Occipital lobe (tissue), 2 donors: Measurements from ENCODE around the gene DEFB123. TPM values are rescaled to one million over a fixed set of nuclear protein-coding genes. Genes with fewer than 3 reads are reported as not detected.

Experiments used
- DNase-seq: peaks from one replicate; lab custom pipeline; 2025; lab: John Stamatoyannopoulos, UW
- total RNA-seq: library from RNA; depleted of rRNA; stranded (reverse); fragments of >200 nt; gene quantifications from one replicate; pipeline ENCODE4 v1.2.3, GENCODE V29; 2014

DEFB123 gene
- total RNA-seq, 1 donor from 2014 or later = not detected

DNA sequence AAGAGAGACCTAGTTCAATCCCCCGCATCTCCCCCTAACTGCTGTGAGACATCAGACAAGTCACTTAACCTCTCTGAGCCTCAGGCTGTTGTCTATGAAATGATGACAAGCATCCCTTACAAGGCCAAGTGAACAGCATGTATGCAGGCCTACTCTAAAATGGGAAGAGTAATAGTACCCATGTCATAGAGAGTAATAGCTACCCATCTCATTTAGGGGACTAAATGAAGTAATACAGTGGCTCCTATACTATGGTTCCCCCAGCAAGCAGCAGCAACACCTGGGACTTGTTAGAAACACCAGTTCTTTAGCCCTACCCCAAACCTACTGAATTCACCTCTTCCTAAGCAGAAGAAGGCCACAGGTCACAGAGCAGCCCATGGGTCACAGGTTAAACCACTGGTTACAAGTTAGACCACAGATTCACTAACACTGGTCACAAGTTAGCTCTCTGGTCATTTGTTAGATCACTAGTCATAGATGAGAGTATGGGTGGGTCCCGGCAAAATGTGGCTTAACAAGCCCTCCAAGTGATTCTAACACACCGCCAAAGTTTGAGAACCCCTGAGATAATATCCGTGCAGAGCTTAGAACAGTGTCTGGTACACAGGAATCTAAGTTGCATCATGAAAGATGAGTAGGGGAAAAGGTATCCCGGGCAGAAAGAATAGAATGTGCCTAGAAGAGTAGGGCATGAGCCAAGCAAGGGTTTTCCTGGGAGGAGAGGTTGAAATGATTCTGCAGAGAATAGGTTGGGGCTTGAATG lies 33.1 kb downstream of the DEFB123 start:
- DNase-seq = no peak

DNA sequence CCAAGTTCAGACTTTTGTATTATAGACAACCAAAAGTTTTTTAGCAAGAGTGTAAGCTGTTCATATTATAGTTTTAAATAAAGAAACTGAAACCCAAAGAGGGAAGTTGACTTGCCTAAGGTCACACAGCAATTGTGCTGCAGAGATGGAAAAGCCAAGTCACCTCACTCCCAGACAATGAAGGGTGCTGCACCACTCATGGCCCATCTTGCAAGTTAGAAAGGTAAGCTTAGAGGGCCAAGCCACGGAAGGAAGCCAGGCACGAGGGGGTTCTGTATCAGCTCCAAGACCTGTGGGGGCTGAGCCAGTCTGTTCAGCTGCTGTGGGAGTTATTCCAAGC lies 33.6 kb downstream of the DEFB123 start:
- DNase-seq = no peak

DNA sequence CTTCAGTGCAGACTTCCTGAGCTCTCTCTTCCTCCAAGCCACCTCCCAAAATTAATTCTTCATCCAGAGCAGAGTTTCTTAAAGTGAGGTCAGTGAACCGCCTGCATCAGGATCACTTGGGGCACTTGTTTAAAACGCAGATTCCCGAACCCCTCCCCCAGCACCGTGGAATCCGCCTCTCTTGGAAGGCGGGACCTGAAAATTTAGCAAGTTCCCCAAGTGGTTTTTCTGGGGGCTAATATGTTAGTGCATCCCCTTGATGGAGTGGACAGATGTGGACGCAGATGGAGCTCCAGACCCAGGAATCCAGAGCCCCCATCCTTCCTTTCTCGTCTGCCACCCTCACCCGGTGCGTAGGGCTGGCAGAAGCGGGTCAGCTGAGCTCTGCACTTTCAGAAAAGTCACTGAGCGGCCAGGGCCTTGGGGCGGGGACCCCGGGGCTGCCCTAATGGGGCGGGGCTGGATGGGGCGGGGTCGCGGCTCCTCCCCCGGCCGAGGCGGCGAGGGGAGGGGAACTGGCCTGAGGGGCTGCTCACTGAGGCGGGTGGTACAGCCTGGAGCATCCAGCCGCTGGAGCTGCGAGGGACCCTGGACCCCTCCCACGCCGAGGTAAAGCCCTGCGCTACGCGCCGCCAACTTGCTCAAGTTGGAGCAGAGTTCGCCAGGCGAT lies 34.5 kb downstream of the DEFB123 start, which contains the start of the genes DEFB124 and REM1:
DEFB124 (minus strand) TSS at position 370 of the 670 bp plus-strand sequence. CDS start 2,114 bp downstream, outside the sequence.
REM1 (plus strand) TSS at position 531 of the 670 bp plus-strand sequence. CDS start 1,158 bp downstream, outside the sequence.
- DNase-seq = no peak

DNA sequence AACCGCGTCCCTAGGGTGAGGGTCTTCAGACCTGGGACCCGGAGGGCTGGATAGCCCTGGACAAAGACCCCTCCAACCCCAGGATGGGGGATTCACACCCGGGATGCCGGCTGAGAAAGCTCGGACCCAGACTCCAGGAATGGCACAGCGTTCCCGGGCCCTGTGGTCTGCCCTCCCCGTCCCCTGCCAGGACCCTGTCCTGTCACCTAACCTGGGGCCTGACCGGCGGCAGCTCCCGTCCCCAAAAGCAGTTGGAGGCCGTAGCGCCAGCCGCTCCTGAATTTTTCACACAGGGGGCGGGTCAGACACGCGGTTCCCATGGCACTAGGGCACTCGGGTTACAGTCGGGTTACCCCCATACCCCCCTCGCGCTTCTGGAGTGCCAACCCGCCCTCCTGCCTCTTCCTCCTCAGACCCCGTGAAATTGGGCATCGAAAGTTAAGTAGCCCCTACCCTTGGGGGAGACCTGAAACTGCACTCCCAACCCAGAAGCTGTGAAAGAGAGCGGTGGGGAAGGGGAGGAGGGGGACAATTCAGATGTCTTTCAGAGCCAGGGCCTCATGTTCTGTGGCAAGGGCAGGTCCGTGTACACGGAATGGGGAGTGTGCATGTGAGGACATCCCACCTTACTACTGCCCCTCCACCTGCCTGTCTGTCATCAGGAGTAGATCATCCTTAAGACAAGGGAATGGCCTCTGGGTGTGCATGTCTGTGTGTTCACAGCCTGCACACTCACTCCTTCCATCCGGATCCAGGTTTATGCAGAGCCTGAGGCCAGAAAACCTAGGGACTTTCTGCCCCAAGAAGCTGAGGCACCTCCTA lies 35.3 kb downstream of the DEFB123 start:
- no peak for DNase-seq

DNA sequence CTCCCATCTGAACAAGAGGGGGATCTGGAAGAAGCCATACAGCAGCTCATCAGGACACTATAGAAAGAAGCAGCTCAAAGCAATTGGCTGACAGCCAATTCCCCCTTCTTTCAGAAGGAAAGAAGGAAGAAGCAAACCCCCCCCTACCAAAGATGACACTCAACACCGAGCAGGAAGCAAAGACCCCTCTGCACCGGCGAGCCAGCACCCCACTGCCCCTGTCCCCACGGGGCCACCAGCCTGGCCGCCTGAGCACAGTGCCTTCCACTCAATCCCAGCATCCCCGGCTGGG lies 35.8 kb downstream of the DEFB123 start:
- DNase-seq = no peak

DNA sequence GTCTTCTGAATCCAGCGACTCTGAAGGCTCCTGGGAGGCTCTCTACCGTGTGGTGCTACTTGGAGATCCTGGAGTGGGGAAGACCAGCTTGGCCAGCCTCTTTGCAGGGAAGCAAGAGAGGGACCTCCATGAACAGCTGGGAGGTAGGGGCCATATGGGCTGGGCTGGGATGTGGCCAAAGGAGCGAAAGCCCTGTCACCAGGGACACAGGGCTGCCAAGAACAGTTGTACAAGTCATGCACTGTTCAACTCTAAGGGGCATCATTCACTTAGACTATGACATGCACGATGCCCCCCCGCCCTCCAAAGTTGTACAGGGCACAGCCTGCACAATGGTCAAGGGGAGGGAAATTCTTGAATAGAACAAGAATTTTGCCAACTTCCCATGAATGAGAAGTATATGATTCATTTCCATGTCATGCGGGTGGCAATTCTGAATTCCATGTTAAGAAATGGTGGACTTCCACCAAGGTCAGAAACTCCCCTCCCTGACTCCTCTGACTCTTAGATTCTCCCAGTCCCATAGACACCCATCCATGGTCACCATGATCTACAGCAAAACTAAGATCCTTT lies 36.3 kb downstream of the DEFB123 start:
- no peak for DNase-seq

DNA sequence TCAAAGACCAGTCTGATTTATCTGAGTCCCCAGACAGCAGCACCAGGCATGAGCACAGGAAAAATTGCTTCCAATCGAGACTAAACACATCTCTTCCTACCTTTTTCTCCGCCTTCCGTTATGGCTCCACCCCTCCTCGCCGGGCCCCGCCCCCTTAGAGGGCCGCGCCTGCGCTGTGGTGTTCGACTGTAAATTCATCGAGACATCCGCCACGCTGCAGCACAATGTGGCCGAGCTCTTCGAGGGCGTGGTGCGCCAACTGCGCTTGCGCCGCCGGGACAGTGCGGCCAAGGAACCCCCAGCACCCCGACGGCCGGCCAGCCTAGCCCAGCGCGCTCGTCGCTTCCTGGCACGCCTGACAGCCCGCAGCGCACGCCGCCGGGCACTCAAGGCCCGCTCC lies 43.6 kb downstream of the DEFB123 start:
- no peak for DNase-seq

DNA sequence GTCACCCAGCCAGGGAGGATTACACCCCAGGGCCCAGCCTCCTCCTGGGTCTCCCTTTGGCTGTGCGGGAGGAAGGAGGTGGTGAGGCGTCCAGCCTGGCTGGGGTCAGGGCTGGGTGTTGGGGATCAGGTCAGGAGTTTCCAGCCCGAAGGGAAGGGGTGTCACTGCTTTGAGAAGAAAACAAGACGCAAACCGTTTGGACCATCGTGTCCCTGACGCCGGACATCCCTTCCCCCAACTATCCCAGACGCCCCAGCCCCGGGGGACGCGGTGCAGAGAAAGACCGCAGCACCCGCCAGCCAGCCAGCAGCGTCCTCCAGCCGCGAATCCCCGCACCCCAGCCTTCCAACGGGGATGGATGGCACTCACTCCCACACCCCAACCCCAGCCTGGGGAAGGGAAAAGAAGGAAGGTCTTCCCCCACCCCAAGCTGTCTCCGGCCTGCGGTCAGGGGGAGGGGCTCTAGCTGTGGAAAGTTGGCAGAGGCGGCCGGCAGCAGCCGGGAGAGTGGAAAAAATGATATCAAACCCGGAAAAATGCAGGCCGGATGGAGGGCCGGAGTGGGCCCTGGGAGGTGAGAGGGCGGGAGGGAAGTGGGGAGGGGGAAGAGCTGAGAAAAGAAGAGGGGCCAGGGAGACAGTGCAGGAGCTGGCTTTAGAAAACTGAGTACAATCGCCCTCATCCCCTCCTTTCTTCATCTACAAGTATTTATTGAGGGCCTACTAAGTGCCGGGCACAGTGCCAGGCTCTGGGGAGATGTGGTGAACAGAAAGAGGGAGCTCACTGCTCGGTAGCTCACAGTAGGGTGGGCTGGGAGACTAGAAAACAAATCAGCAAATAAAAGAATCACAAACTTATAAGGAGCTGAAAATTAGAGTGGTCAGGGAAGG lies 45.3 kb downstream of the DEFB123 start:
- DNase-seq = no peak

DNA sequence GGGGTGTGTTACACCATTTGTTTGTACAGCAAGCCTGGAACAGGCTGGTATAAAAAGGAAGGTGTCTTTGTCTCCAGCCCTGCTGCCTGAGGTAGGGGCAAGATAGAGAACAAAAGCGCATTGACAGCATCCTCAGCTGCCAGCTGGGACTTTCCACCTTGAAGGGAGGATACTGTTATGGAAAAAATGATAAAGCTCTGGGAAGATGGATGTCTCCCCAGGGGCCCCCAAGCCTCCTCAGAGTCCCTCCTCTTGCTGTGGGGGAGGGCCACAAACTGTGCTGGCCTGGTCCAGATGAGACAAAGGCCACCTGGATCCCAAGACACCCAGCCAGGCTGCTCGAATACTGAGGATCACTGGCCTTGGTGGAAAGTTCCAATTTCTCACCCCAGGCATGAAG lies 47.7 kb downstream of the DEFB123 start:
- no peak for DNase-seq

DNA sequence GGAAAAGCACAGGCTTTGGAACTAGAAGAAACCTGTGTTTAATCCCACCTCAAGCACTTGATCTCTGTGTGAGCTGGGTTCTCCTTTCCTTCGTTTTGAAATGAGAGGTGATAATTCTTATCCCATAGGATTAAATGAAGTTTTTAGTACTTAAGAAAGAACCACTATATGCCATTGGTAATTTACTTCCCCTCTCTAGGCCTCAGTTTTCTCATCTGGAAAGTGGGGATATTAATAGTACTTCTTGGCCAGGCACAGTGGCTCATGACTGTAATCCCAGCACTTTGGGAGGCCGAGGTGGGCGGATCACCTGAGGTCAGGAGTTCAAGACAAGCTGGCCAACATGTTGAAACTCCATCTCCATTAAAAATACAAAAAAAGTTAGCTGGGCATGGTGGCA lies 48.7 kb downstream of the DEFB123 start:
- no peak for DNase-seq

DNA sequence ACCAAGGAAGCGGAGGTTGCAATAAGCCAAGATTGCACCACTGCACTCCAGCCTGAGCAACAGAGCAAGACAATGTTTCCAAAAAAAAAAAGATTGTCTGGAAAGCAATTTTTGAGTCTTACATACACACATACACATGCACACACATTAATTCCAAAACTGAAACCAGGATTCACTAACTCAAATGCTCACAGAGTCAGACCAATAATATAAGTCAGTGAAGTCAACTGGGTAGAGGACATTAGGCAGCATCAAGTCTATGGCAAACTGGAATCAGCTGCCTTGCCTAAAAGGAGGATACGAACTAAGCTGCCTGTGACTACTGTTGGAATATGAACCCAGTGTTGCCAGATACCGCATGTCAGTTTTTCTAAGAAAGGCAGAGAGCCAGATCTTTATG lies 50.3 kb downstream of the DEFB123 start:
- no peak for DNase-seq

DNA sequence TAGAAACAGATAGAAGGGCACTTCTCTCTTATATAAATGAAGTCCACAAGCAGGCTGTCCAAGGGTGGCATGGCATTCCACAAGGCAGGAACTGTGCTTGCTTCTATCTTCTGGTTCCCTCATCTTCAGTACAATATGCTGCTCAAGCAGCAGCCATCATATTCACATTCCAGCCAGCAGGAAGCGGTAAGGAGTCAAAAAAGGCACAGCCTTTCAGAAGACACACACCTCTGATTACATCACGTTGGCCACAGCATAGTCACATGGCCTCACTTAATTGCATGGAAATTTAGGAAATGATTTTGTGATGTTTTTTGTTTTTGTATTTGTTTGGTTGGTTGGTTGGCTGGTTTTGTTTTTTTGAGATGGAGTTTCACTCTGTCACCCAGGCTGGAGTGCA lies 53.7 kb downstream of the DEFB123 start:
- no peak for DNase-seq

DNA sequence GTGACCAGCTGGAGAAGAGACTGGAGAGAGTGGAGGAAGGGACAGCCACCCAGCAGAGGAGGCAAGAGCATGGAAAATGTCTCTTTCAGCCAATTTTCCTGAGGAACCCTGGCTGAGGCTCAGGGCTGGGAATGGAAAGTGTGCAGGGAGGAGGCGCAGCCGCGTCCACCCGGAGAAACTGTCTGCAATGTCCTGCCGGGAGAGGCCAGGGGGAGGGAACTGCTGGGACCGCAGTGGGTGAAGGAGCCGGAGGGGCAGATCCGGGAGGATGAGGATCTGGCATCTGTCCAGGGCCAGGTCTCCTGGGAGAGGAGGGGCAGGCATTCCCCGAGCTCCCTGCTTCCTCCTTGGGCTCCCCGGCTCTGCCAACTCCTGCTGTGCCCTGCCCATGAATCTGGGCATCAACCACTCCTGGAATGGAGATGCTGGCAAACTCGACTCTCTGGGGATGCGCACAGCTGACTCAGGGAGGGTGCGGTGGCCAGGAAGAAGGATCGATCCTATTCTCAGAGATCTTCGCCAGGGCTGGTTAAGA lies 56.4 kb downstream of the DEFB123 start:
- no peak for DNase-seq

DNA sequence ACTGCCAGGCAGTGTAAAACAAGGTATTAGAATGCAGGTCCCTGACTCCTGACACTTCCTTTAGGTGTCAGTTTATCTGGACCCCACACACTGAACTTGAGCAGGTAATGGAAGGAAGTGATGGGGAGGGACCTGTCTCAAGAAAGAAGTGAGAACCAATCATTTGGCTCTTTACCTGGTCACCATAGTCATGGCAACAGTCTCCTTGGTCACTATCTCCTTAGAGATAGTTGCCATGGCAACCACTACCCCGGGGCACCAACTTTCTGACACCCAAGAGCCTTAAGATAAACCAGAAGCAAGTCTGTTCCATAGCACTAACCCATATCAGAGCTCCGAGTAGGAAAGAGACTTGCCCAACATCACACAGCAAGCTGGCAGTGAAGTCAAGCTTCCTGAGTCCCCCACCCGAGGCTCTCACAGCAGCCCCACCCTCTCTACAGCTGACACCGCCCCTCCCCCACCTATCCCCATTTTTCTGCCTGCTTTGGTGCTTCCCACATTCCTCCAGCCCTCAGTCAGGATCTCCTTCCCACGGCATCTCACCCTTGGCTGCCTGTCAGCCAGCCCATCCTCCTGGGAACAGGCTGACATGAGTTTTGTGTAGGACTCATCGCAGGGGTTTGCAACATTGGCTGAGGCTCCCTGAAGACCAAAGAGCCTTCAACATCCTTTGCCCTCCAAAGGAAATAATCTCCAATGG lies 57.6 kb downstream of the DEFB123 start:
- DNase-seq = no peak

Other genes with a start within 250 kb of the DEFB123 start
- gene DEFB115, start 183.0 kb upstream of the DEFB123 start, total RNA-seq = not detected
- gene DEFB116, start 132.0 kb upstream of the DEFB123 start, total RNA-seq = not detected
- not detected for gene DEFB118, start 72.0 kb upstream of the DEFB123 start, total RNA-seq
- not detected for gene DEFB119, start 50.0 kb upstream of the DEFB123 start, total RNA-seq
- gene DEFB121, start 34.4 kb upstream of the DEFB123 start, total RNA-seq = not detected
- not detected for gene DEFB124, start 34.5 kb downstream of the DEFB123 start, total RNA-seq
- not detected for gene REM1, start 34.7 kb downstream of the DEFB123 start, total RNA-seq
- gene HM13, start 73.8 kb downstream of the DEFB123 start, total RNA-seq = 27.8 TPM
- 66.9 TPM for gene ID1, start 164.7 kb downstream of the DEFB123 start, total RNA-seq
- gene COX4I2, start 197.3 kb downstream of the DEFB123 start, total RNA-seq = not detected